Hepatocyte (in vitro differentiated cells): Measurements from ENCODE around the gene ITSN1.

Experiments used
- CTCF ChIP-seq: fragments of 200-600 bp; sonication (generic); IDR thresholded peaks from 2 replicates; pipeline ENCODE4 v1.5.1; 2016; ENCODE audit warnings: antibody characterized with exemption, mild to moderate bottlenecking; ENCODE audit not compliant: poor library complexity
- EZH2 ChIP-seq: fragments of 200-600 bp; sonication (generic); IDR thresholded peaks from 2 replicates; pipeline ENCODE4 v1.6.1; 2016; ENCODE audit warnings: antibody characterized with exemption, mild to moderate bottlenecking, borderline replicate concordance
- EZH2phosphoT487 ChIP-seq: fragments of 200-600 bp; sonication (generic); IDR thresholded peaks from one replicate; pipeline ENCODE4 v1.6.1; 2018; ENCODE audit warnings: antibody characterized with exemption, mild to moderate bottlenecking, low read depth, moderate library complexity; ENCODE audit not compliant: unreplicated experiment, severe bottlenecking

GRCh38 chr21:33948951-33949444 is 306.7 kb downstream of the ITSN1 start:
- TF ChIP-seq CTCF (no peak), EZH2 (no peak), EZH2phosphoT487 (no peak)
